ENCODE data around the gene GRK3.

DNA sequence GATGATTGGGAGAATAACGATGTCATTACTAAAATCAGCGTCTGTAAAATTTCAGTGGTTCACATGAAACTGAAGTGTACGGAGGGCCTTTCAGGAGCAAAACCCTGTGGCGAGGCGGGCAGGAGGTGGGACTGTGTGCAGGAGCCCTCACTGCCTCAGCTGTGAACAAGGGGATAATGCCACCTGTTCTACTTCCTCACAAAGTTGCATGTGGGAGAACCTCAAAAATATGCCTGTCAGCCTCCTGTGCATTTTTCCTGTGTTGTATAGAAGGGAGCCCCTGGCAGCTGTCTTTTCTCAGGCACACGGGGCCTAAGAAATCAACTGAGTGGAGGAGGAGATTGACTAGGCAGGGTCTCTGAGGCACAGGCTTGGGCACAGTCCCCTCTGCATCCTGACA lies 134.5 kb downstream of the GRK3 start:
- no peak for TF ChIP-seq POLR2A (IDR thresholded peaks at IDR 0.05)
- TF ChIP-seq, protein P1, sequence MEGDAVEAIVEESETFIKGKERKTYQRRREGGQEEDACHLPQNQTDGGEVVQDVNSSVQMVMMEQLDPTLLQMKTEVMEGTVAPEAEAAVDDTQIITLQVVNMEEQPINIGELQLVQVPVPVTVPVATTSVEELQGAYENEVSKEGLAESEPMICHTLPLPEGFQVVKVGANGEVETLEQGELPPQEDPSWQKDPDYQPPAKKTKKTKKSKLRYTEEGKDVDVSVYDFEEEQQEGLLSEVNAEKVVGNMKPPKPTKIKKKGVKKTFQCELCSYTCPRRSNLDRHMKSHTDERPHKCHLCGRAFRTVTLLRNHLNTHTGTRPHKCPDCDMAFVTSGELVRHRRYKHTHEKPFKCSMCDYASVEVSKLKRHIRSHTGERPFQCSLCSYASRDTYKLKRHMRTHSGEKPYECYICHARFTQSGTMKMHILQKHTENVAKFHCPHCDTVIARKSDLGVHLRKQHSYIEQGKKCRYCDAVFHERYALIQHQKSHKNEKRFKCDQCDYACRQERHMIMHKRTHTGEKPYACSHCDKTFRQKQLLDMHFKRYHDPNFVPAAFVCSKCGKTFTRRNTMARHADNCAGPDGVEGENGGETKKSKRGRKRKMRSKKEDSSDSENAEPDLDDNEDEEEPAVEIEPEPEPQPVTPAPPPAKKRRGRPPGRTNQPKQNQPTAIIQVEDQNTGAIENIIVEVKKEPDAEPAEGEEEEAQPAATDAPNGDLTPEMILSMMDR (IDR thresholded peaks at IDR 0.05): no peak
- TF ChIP-seq EP300 (IDR thresholded peaks at IDR 0.05): no peak
